ENCODE data around the gene AFAP1L2.
A peak's percentile ranks its signal among the peaks of the same experiment; 100 is the strongest.

AFAP1L2 gene

DNA sequence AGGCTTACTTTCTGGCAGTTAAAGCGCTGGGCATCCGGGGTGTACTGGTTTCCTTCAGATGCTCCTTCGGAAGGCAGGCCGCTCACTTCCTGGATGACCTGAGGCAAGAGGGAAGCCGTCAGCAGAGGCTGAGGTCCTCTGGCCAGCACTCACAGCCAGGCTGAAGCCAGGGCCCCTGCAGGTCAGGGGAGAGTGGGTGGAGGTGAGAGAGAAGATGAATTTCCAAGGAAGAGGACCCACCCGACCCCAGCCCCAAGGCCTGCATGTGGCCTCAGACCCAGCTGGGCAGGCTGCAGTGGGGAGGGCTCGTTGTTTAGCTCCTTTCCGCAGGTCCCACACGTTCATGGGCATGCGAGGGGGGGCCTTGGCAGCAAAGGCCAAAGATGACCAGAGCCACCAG lies 94.0 kb downstream of the AFAP1L2 start:
- no peak for DNase-seq (ENCODE audit: low spot score)

DNA sequence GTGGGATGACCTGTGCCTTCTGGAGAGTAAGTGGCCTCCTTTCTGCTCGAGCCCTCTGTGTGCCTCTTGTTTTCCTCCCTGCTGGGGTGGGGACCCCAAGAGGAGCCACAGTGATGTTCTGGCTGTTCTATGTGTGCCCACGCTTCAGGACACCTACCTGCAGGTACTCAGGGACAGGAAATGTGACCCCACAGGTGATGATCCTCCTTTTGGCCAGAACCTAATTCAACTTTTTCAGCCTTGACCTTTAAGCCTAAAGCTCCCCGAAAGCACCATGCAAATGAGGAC lies 95.0 kb downstream of the AFAP1L2 start:
- no peak for DNase-seq (ENCODE audit: low spot score)

DNA sequence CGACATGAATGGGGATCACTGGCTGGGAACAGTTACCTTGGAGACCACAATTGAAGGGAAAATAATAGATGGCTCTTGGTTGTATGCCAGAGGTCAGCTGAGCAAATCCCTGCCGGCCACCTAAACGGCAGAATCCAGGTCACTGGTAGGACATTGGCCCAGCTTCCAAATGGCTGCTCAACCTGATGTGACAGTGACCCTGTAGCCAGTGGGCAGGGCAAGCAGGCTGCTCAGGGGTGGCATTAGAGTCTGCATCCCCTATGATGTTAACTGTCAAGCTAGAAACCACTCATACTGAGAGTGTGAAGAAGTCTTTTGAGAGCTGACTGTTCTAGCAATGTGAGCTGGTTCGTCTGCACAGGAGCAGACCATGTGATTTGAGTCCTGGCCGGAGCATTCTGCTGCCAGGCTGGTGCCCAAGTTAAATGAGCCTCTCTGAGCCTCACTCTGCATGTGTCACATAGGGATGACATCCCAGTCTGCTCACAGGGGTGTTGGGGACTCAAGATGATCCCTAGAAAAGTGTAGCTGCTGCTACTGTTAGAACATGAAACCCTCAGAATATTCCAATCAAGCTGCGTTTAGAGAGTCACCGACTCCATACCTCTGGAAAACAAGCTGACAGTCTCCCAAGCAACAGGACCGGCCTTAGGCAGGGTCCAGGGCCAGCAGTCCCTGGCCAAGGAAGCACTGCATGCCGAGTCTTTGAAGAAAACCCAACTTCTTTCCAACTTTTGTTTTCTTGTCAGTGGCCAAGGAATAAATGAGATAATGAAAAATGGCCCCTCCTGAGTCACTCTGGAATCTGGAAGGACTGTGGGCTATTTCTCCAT lies 95.6 kb downstream of the AFAP1L2 start:
- DNase-seq (ENCODE audit: low spot score) = no peak

DNA sequence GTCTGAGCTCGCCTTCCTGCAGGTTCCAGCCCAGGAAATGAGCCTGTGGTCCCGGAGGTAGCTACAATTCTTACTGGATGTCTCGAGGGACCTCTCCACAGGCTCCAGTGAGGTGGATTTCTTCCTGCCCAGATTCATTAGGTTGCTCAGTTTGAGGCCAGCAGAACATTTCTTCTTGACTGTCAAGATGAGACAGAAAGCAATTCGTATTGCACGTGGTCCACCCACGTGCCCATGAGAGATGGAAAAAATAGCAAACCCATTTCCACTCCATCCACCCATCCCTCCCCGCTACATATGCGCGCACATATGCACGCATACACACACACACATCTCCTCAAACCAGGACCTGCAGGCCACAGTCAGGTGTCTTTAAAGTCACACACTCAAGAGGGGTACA lies 96.6 kb downstream of the AFAP1L2 start:
- DNase-seq (ENCODE audit: low spot score) = no peak

DNA sequence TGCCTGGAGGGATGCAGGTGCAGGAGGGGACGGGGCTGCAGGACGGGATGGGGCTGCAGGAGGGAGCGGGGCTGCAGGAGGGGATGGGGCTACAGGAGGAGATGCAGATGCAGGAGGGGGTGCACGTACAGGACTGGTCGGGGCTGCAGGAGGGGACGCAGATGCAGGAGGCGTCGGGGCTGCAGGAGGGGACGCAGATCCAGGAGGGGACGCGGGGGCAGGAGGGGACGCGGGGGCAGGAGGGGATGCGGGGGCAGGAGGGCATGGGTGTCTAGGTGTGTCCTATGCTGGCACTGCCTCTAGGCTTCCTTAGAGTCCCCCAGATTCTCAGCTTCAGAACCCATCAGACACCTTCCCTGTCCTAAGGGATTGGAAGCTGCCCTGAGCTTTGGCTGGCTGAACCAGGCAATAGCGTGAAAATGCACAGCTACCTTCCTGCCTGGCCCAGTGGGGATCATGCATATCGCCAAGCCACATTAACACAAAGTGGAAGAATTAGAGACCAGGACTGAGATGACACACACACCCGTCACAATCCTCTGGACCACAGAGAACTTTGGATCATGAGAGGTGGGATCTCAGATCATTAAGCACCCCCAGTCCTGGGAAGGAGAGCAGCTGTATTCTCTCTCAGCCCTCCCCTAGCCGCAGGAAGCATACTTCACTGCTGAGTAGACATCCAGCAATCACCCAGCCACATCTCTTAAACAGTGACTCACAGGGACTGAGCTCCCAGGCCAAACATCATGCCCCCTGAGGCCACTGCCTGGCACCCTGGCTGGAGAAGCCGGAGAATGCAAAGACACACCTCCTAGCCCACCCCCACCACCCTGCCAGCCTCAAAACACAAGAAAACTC lies 98.0 kb downstream of the AFAP1L2 start:
- DNase-seq (ENCODE audit: low spot score) = peak; percentile 71

DNA sequence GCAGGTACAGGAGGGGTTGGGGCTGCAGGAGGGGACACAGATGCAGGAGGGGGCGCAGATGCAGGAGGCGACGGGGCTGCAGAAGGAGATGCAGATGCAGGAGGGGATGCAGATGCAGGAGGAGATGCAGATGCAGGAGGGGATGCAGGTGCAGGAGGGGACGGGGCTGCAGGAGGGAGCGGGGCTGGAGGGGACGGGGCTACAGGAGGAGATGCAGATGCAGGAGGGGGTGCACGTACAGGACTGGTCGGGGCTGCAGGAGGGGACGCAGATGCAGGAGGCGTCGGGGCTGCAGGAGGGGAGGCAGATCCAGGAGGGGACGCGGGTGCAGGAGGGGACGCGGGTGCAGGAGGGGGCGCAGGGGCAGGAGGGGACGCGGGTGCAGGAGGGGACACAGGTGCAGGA lies 98.8 kb downstream of the AFAP1L2 start:
- DNase-seq (ENCODE audit: low spot score) = no peak

DNA sequence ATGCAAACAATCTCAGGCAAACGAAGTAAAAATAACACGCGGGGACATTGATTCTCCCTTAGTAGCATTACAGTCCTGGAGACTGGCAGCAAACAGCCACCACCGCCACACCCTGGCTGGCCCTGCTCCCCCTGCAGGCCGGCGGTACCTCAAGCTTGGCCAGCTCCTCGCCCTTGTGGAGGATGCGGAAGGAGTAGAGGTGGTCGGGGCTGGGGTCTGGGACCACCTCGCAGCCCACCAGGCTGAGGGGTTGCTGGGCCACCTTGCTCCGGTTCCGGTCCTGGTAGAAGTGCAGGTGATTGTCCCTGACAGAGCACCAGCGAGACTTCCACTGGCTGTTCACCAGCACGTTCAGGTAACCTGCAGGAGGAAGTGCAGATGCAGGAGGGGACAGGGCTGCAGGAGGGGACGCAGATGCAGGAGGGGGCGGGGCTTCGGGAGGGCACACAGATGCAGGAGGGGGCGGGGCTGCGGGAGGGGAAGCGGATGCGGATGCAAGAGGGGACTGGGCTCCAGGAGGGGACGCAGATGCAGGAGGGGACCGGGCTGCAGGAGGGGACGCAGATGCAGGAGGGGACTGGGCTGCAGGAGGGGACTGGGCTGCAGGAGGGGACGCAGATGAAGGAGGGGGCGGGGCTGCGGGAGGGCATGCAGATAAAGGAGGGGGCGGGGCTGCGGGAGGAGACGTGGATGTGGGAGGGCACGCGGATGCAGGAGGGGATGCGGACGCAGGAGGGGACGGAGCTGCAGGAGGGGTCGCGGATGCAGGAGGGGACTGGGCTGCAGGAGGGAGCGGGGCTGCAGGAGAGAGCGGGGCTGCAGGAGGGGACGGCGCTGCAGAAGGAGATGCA lies 99.5 kb downstream of the AFAP1L2 start:
- no peak for DNase-seq (ENCODE audit: low spot score)

DNA sequence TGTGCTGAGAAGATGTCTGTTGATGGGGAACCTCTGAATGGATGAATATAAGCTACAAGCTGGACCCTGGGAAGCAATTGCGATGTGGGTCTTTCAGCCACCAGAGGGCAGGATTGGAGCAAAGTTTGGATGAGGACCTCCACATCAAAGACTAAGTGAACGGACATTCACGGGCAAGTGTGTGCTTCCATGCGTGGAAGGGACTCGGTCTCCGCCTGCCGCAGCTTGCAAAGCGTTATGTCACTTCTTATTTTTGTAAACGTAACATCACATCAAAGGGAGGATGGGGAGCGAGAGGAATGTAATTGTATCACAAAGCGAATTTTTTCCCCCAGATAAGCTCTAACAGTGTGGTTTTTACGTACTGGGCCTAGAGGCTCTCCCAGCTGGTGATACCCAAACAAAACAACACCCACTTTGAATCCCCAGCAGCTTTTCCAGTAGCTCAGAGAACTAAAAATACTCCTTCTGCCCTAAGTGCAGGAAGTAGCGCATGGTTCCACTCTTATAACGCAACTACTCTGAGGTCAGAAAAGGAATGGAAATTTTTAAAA lies 100.2 kb downstream of the AFAP1L2 start:
- peak; percentile 68 for DNase-seq (ENCODE audit: low spot score)

DNA sequence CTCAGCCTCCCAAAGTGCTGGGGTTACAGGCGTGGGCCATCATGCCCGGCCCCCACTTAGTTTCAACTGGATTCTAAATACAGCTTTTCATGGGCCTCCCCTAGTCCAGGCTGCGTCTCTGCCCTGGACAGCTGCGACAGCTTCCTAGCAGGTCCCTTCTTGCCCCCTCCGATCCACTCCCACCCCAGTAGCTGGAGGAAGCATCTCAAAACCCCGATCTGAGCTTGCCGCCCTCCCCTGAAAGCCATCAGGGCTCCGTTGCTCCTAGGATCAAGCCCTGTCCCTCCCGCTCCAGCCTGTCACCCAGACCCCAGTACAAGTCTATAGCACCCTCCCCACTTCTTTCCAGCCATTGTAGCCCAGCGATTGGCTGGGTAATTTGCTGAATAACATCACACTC lies 100.7 kb downstream of the AFAP1L2 start:
- DNase-seq (ENCODE audit: low spot score) = no peak

DNA sequence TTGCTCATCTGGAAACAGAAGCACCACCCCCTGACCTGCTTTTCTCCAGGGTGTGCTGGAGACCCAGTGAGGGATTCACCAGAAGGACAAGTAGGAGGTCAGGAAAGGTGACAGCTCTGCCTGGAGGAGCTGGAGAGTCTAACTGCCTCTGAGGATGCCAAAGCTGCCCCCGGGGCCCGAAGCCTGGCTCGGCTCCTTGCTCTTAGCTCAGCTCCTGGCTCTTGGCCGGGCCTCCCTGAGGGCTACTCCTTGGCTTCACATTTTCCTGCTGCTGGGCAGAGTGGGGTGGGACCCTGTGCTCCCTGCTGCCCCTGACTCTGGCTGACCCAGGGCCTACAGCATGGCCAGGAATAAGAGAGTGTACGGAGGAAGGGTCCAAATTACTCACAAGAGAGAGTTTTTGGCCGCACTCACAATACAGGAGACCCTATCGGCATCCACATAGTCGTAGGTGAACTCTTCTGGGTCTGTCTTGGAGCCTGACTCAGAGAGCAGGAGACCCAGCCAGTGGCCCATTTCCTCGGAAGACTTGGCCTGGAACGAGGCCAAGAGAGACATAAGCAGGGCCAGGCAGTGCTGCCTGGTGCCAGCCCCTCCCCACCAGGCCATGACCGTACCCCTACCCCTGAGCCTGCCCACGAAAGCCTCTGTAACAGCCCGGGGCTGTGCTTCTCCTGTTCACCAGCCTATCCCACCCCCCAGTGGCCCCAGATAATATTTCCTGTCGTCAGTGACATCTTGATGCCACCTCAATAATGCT lies 102.2 kb downstream of the AFAP1L2 start:
- DNase-seq (ENCODE audit: low spot score) = no peak

DNA sequence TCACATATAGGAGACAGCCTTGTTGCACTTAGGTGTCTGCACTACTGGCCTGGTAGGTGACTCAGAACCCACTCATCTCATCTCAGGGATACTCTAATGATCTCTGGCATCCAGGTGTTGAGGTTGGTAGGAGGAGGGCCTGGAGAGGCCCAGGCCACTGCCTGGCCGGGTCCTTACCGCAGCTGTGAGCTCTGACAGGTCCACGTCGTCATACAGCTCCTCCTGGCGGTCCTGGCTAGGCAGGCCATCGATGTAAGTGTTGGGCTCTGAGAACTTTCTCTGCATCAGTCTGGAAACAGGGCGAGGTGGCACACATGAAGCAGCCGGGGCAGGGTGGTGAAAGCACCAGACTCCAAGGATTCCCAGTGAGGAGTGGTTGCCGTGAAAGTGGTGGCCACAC lies 103.1 kb downstream of the AFAP1L2 start:
- DNase-seq (ENCODE audit: low spot score) = no peak

DNA sequence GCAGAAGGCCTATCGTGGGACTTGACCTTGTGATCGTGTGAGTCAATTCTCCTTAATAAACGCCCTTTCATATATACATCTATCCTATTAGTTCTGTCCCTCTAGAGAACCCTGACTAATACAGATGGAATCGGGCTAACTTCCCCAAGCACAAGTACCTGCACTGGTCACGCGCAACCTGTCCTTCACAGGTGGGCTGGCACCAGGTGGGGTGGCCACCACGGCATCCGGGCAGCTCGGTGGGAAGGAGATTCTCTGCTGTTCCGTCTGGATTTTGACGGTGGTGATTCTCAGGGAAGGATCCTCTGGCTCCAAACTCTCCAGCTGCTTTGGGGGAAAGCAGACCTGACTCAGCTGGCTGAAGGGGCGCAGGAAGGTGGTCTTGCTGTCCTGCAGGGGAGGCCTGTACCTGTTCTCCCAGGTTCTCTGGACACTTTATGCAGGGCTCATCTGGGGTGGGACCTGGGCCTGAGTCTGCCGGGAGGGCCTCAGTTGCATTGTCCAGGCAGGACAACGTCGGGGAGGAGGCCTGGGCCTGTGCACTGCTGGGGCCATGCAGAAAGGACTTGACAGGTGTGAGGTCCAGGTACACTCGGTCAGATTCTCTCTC lies 104.2 kb downstream of the AFAP1L2 start:
- DNase-seq (ENCODE audit: low spot score) = no peak

DNA sequence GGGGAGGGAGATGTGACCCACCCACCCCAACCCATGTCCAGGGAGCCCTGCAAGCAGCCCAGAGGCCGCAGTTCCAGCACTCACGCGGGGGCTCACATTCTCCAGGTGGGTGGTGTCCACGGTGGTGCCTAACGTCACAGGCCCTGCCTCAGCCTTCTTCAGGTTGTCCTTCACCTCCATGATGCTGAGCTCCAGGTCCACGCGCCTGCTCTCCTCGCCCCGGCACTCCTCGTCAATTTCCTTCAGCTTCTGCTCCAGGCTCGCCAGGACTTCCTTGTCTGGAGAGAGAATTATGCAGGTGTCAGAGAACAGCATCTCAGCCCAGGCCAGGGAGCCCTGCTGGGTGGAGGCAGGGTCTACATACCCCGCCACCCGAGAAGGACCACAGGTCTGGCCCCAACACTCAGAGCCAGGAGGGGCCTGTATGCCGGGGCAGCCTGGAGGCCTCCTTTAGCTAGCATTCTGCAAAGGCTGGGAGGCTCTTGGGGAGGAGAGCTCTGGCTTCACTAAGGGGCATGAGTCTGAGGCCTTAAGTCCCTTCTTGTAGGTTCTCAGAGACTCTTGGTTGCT lies 107.1 kb downstream of the AFAP1L2 start:
- DNase-seq (ENCODE audit: low spot score) = no peak

DNA sequence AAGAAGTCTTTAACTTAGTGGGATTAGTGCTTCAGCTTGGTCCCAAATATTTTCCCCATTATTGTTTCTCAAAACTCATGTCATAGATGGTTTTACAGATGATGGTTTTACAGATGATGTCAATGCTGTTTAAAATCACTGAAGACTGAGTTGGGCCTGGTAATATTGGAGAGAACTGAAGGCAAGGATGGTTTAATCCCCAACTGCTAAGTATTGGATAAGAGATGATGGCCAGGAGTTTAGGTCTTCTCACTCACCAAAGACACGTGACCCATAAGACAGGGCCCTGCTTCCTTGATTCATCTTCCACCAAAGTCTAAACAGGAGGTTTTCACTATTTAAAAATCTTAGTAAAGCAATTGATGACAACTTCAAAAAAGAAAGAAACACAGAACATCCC lies 108.9 kb downstream of the AFAP1L2 start:
- no peak for DNase-seq (ENCODE audit: low spot score)

DNA sequence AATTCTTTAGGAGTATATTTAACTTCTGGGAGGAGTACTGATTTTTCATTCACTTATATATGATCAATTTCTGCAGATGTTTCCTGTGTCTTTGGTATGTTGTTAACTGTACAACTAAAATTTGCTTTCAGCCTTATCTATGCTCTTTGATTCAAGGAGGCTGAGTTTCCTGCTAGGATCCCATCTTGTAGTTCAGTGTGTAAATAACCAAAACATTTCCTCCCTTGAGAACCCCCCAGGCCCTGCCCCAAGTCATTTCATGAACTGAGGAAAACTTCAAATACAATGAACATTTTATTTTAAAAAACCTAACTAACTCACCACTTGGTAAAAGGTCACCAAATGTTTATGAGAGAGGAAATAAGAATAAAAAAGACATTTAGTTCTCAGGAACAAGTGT lies 109.8 kb downstream of the AFAP1L2 start:
- DNase-seq (ENCODE audit: low spot score) = no peak

DNA sequence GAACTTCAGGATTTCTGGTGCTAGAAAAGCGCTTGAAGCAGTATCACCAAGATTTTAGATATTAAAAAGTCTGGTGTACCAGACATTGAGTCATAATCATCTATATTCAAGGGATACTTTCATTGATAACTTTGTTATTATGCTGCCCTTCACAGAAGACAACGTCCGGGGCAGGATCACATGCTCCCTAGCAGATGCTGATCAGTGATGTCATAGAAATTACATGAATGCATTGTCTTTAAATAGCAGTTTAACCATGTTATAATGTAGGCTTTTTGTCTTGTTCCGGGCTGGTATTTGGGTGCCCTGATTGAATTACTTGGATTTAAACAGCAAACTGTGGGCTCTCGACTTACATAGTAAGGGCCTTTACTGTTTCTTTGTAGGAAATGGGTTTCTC lies 111.2 kb downstream of the AFAP1L2 start:
- no peak for DNase-seq (ENCODE audit: low spot score)

DNA sequence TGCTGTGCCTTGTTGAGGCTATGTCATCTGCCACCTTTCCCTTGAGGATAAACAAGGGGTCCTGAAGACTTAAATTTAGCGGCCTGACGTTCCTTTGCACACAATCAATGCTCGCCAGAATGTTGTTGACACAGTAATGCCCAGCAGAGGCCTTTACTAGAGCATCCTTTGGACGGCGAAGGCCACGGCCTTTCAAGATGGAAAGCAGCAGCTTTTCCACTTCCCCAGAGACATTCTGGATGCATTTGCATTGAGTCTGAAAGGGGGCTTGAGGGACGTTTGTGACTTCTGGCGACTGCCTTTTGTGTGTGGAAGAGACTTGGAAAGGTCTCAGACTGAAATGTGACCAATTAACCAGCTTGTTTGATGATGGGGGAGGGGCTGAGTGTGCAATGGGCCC lies 112.8 kb downstream of the AFAP1L2 start:
- no peak for DNase-seq (ENCODE audit: low spot score)

DNA sequence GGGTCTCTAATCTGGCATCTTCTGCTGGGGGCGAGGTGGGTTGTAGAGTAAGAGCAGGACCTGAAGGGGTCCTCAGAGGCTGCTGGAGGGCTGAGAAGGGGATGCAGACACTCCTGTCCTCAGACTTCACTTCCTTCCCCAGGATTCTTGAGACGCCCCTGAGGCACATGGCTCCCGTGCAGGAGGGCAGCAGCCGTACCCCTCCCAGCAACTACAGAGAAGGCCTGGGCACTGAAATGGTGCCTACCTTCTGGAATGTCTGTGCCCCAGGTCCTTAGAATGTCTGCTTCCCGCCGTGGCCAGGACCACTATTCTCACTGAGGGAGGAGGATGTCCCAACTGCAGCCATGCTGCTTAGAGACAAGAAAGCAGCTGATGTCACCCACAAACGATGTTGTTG lies 113.2 kb downstream of the AFAP1L2 start:
- DNase-seq (ENCODE audit: low spot score) = no peak

DNA sequence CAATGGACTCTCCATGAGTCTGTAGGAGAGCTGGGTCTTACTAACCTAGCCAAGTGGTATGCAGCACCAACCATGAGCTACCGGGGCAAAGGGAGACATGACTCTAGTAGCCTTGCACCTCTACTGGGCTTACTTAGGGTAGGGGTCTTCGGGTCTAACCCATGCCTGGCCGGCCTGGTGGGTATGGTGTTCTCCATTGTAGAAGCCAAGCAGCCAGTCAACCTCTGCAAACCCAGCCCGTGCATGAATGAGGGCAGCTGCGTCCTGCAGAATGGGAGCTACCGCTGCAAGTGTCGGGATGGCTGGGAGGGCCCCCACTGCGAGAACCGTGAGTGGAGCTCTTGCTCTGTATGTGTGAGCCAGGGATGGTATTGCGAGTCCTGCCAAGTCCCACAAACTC lies 114.3 kb downstream of the AFAP1L2 start:
- DNase-seq (ENCODE audit: low spot score) = no peak

DNA sequence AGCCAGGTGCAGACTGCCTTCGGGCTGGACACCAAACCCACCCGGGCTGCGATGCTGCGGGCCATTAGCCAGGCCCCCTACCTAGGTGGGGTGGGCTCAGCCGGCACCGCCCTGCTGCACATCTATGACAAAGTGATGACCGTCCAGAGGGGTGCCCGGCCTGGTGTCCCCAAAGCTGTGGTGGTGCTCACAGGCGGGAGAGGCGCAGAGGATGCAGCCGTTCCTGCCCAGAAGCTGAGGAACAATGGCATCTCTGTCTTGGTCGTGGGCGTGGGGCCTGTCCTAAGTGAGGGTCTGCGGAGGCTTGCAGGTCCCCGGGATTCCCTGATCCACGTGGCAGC lies 115.2 kb downstream of the AFAP1L2 start:
- no peak for DNase-seq (ENCODE audit: low spot score)
